Thoracic aorta (tissue), 2 donors: Measurements from ENCODE around the gene SUN1. TPM values are rescaled to one million over a fixed set of nuclear protein-coding genes. Genes with fewer than 3 reads are reported as not detected.

Source experiments
- ATAC-seq: fragments of 150-250 bp; one replicate; pipeline ENCODE4 v1.8.0; 2017; ENCODE audit warnings: low read depth; ENCODE audit not compliant: insufficient number of reproducible peaks, low FRiP score
- DNase-seq: peaks from one replicate; pipeline ENCODE4 v3.0.0-alpha.2; 2020; ENCODE audit warnings: low spot score
- H3K27ac ChIP-seq, 2 donors: fragments of 200-600 bp; sonication (generic); 1 replicate in 1 of 2; 2 replicates in 1 of 2; pipeline ENCODE4 v1.5.1; 2016; ENCODE audit warnings: mild to moderate bottlenecking in 2 of 2, moderate library complexity in 2 of 2
- H3K27me3 ChIP-seq: fragments of 200-600 bp; sonication (generic); replicated peaks from 2 replicates; pipeline ENCODE4 v1.6.0; 2016; ENCODE audit warnings: mild to moderate bottlenecking; ENCODE audit not compliant: insufficient read depth
- H3K36me3 ChIP-seq: fragments of 200-600 bp; sonication (generic); one replicate; pipeline ENCODE4 v1.5.1; 2016
- H3K4me1 ChIP-seq, 2 donors: fragments of 200-600 bp; sonication (generic); 1 replicate in 1 of 2; 2 replicates in 1 of 2; pipeline versions ENCODE4 v1.5.1 to v1.6.0; 2016; ENCODE audit warnings: low read depth in 2 of 2, mild to moderate bottlenecking in 1 of 2; ENCODE audit not compliant: control insufficient read depth in 1 of 2
- H3K4me3 ChIP-seq: fragments of 200-600 bp; sonication (generic); 2 replicates; pipeline ENCODE4 v1.5.1; 2016; ENCODE audit warnings: mild to moderate bottlenecking
- H3K9me3 ChIP-seq: fragments of 200-600 bp; sonication (generic); 2 replicates; pipeline ENCODE4 v1.5.1; 2016
- CTCF ChIP-seq: fragments of 200-600 bp; sonication (generic); IDR thresholded peaks from one replicate; pipeline ENCODE4 v1.5.1; 2019; ENCODE audit warnings: antibody characterized with exemption
- total RNA-seq, 2 donors: library from RNA; depleted of rRNA; stranded (reverse); fragments of >200 nt; gene quantifications; one replicate each; pipeline versions ENCODE4 v1.1.0 to v1.2.3, GENCODE V29; 2016

SUN1 gene
- total RNA-seq, 2 donors from 2014 or later: 205 to 319 TPM

- ATAC-seq (no peak), DNase-seq (no peak)
- no peaks in the 10 kb centered on the region for H3K27me3 ChIP-seq
- H3K4me1 ChIP-seq: peaks cover 0 to 7% of the 10 kb centered on the region in 2 donors
- H3K9me3 ChIP-seq: no peaks in the 10 kb centered on the region
- TF ChIP-seq CTCF: no peak
- no peak overlapping the region for H3K4me3 ChIP-seq
- H3K27ac ChIP-seq: no peak overlapping the region
- no peaks in the 10 kb centered on the region for H3K36me3 ChIP-seq
Measured at GRCh38 chr7:910441-910861, 78.2 kb downstream of the SUN1 start.

DNA sequence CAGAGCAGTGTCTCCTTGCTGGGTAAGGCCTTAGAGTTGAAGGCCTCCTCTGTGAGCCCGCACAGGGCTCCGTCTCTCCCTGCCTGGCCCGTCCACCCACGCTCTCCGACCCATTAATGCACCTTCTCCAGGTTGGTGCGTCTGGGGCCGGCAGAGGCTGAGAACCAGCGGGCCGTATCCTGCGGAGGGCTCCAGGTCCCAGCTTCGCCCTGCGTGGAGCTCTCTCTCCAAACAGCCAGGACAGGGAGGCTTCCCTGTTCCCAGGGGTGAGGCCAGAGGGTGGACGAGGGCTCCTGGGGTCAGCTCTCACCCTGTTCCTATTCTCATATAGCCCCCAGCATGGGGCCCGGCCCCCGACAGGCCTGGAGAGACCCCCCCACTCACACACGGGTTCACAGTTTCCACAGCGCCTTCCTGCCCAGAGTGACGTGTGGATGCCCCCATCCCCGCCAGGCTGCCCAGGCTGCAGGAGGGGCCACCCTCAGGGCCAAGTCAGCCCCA lies 78.7 kb downstream of the SUN1 start:
- no peak overlapping the region for H3K4me3 ChIP-seq
- DNase-seq (no peak), ATAC-seq (no peak)
- peaks cover 0 to 7% of the 10 kb centered on the region in 2 donors for H3K4me1 ChIP-seq
- no peaks in the 10 kb centered on the region for H3K27me3 ChIP-seq
- no peak for TF ChIP-seq CTCF
- no peaks in the 10 kb centered on the region for H3K9me3 ChIP-seq
- no peaks in the 10 kb centered on the region for H3K36me3 ChIP-seq
- no peak overlapping the region for H3K27ac ChIP-seq

DNA sequence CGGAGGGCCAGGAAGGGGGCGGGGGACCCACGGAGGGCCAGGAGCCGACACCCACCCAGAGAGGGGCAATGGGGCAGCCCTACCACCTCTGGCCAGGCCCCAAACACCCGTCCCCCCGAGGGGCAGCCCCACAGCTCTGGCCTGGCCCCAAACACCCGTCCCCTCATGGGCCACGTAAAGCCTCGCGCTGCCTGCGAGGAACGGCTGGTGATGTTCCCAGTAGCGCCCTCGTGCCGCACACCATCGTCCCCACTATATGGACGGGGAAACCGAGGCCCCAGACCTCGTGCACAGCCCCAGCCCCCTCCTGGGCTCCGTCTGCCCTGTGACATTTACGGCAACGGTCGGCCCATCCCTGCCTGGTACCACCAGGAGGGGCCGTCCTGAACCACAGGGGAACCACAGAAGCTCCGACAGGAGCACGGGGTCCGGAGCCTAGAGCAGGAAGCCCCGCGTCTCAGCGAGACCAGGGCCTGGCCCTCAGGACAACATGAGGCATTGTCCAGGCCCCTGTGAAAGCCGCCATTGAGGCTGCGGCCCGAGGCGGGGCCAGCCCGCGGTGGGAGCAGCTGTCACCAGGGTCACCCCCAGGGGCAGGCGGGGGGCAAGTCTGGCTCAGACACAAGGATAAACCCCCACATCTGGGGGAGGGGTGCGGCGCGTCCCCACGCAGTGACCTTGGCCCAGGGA lies 79.7 kb downstream of the SUN1 start:
- no peaks in the 10 kb centered on the region for H3K9me3 ChIP-seq
- no peak for TF ChIP-seq CTCF
- H3K4me3 ChIP-seq: no peak overlapping the region
- DNase-seq: no peak
- H3K27ac ChIP-seq: no peak overlapping the region
- H3K4me1 ChIP-seq: peaks cover 0 to 7% of the 10 kb centered on the region in 2 donors
- no peaks in the 10 kb centered on the region for H3K36me3 ChIP-seq
- ATAC-seq: no peak
- no peaks in the 10 kb centered on the region for H3K27me3 ChIP-seq

GRCh38 chr7:913736-914520 lies 81.7 kb downstream of the SUN1 start:
- H3K27ac ChIP-seq: no peak overlapping the region
- ATAC-seq (no peak), DNase-seq (no peak)
- H3K9me3 ChIP-seq: no peaks in the 10 kb centered on the region
- no peak for TF ChIP-seq CTCF
- H3K4me1 ChIP-seq: peaks cover 0 to 7% of the 10 kb centered on the region in 2 donors
- no peaks in the 10 kb centered on the region for H3K27me3 ChIP-seq
- H3K4me3 ChIP-seq: no peak overlapping the region
- no peaks in the 10 kb centered on the region for H3K36me3 ChIP-seq

GRCh38 chr7:914521-915194 lies 82.4 kb downstream of the SUN1 start:
- no peaks in the 10 kb centered on the region for H3K36me3 ChIP-seq
- ATAC-seq (no peak), DNase-seq (no peak)
- H3K27me3 ChIP-seq: no peaks in the 10 kb centered on the region
- H3K9me3 ChIP-seq: no peaks in the 10 kb centered on the region
- no peak for TF ChIP-seq CTCF
- no peak overlapping the region for H3K27ac ChIP-seq
- no peak overlapping the region for H3K4me3 ChIP-seq
- peaks cover 0 to 3% of the 10 kb centered on the region in 2 donors for H3K4me1 ChIP-seq
